ENCODE data around the gene TMEM119.

- TF ChIP-seq CTCF (IDR thresholded peaks at IDR 0.05) (no peak), POLR2A (IDR thresholded peaks at IDR 0.05) (no peak)
Measured at GRCh38 chr12:108582509-108582908, 15.4 kb downstream of the TMEM119 start.
